ENCODE results near the gene MS4A3.
"Not testable (repeated sequence)": the region's sequence is repeated elsewhere in the genome, so short reads cannot be mapped to it uniquely, and the experiment has no call there.

Gene MS4A3

GRCh38 chr11:60084631-60085273 lies 28.3 kb downstream of the MS4A3 start:
- H3K4me1 ChIP-seq = no peaks in the 10 kb centered on the region
- peaks cover 0 to 20% (median 0%) of the 10 kb centered on the region in 11 experiments; a peak in 8 of 22 replicates for H3K9me3 ChIP-seq (replicated peaks in 1 of 11)
- H3K27ac ChIP-seq = no peak overlapping the region
- no peak for TF ChIP-seq Cebpa-rat (IDR thresholded peaks at IDR 0.05)
- H4K20me1 ChIP-seq = no peaks in the 10 kb centered on the region
- no peak overlapping the region for H3K4me2 ChIP-seq
- H3K4me3 ChIP-seq = no peak overlapping the region
- no peak overlapping the region for H3K9ac ChIP-seq
- H3K27me3 ChIP-seq = no peaks in the 10 kb centered on the region
- no peaks in the 10 kb centered on the region for H3K36me3 ChIP-seq

- H3K36me3 ChIP-seq = no peaks in the 10 kb centered on the region
- TF ChIP-seq Cebpa-rat (IDR thresholded peaks at IDR 0.05) = no peak
- no peak overlapping the region for H3K9ac ChIP-seq
- no peak overlapping the region for H3K4me3 ChIP-seq
- no peaks in the 10 kb centered on the region for H4K20me1 ChIP-seq
- H3K4me2 ChIP-seq = no peak overlapping the region
- no peaks in the 10 kb centered on the region for H3K4me1 ChIP-seq
- peaks cover 0 to 8% (median 0%) of the 10 kb centered on the region in 11 experiments; a peak in 6 of 22 replicates for H3K9me3 ChIP-seq (replicated peaks in 1 of 11)
- H3K27me3 ChIP-seq = no peaks in the 10 kb centered on the region
- H3K27ac ChIP-seq = no peak overlapping the region
These were observed 29.4 kb downstream of the MS4A3 start for GRCh38 chr11:60085909-60086308.

- Histone ChIP-seq H3K27me3 (no peaks in the 10 kb centered on the region), H3K4me1 (no peaks in the 10 kb centered on the region), H3K4me3 (no peak overlapping the region), H3K9ac (no peak overlapping the region), H4K20me1 (no peaks in the 10 kb centered on the region), H3K4me2 (no peak overlapping the region), H3K9me3 (replicated peaks in 1 of 11) (no peaks in the 10 kb centered on the region), H3K27ac (no peak overlapping the region), H3K36me3 (no peaks in the 10 kb centered on the region)
- no peak for TF ChIP-seq Cebpa-rat (IDR thresholded peaks at IDR 0.05)
These were observed 30.8 kb downstream of the MS4A3 start for GRCh38 chr11:60087239-60087638.

GRCh38 chr11:60088364-60088763 lies 31.9 kb downstream of the MS4A3 start, which contains the start of gene MS4A2:
TSS of gene MS4A2 (plus strand) at chr11:60088664. CDS start at chr11:60088766, 102 bp downstream.
- no peak within 1 kb of the TSS for H3K4me3 ChIP-seq
- H3K27ac ChIP-seq = no peak within 1 kb of the TSS
- no peaks in the 10 kb centered on the region for H3K4me1 ChIP-seq
- no peaks in the 10 kb centered on the region for H3K36me3 ChIP-seq
- no peaks in the 10 kb centered on the region for H3K9me3 ChIP-seq (replicated peaks in 1 of 11)
- no peak within 1 kb of the TSS for H3K4me2 ChIP-seq
- no peaks in the 10 kb centered on the region for H4K20me1 ChIP-seq
- no peak for TF ChIP-seq Cebpa-rat (IDR thresholded peaks at IDR 0.05)
- no peak within 1 kb of the TSS for H3K9ac ChIP-seq
- no peaks in the 10 kb centered on the region for H3K27me3 ChIP-seq

GRCh38 chr11:60095477-60096120 lies 39.1 kb downstream of the MS4A3 start:
- no peaks in the 10 kb centered on the region for H3K36me3 ChIP-seq
- no peaks in the 10 kb centered on the region for H3K27me3 ChIP-seq
- no peaks in the 10 kb centered on the region; a peak in 2 of 22 replicates for H3K9me3 ChIP-seq (replicated peaks in 1 of 11)
- H3K4me1 ChIP-seq = no peaks in the 10 kb centered on the region
- H3K27ac ChIP-seq = no peak overlapping the region
- H4K20me1 ChIP-seq = no peaks in the 10 kb centered on the region
- no peak overlapping the region for H3K4me3 ChIP-seq
- TF ChIP-seq Cebpa-rat (IDR thresholded peaks at IDR 0.05) = no peak
- no peak overlapping the region for H3K9ac ChIP-seq
- no peak overlapping the region for H3K4me2 ChIP-seq

GRCh38 chr11:60097189-60097588 lies 40.7 kb downstream of the MS4A3 start:
- H3K9me3 ChIP-seq (replicated peaks in 1 of 11) = no peaks in the 10 kb centered on the region; a peak in 2 of 22 replicates
- no peak overlapping the region for H3K27ac ChIP-seq
- no peaks in the 10 kb centered on the region for H4K20me1 ChIP-seq
- H3K27me3 ChIP-seq = no peaks in the 10 kb centered on the region
- no peaks in the 10 kb centered on the region for H3K4me1 ChIP-seq
- H3K36me3 ChIP-seq = no peaks in the 10 kb centered on the region
- H3K4me2 ChIP-seq = no peak overlapping the region
- no peak overlapping the region for H3K4me3 ChIP-seq
- H3K9ac ChIP-seq = no peak overlapping the region
- TF ChIP-seq Cebpa-rat (IDR thresholded peaks at IDR 0.05) = no peak

- H3K4me1 ChIP-seq = no peaks in the 10 kb centered on the region
- H3K27ac ChIP-seq = no peak overlapping the region
- H3K9ac ChIP-seq = no peak overlapping the region
- no peaks in the 10 kb centered on the region for H3K27me3 ChIP-seq
- no peaks in the 10 kb centered on the region for H4K20me1 ChIP-seq
- H3K4me3 ChIP-seq = no peak overlapping the region
- no peaks in the 10 kb centered on the region; a peak in 2 of 22 replicates for H3K9me3 ChIP-seq (replicated peaks in 1 of 11)
- no peak for TF ChIP-seq Cebpa-rat (IDR thresholded peaks at IDR 0.05)
- no peaks in the 10 kb centered on the region for H3K36me3 ChIP-seq
- H3K4me2 ChIP-seq = no peak overlapping the region
These were observed 42.0 kb downstream of the MS4A3 start for GRCh38 chr11:60098508-60098907.

GRCh38 chr11:60100516-60100915 lies 44.1 kb downstream of the MS4A3 start:
- Histone ChIP-seq H3K4me2 (no peak overlapping the region), H4K20me1 (no peaks in the 10 kb centered on the region), H3K36me3 (no peaks in the 10 kb centered on the region), H3K9me3 (replicated peaks in 1 of 11) (no peaks in the 10 kb centered on the region; a peak in 2 of 22 replicates), H3K27ac (no peak overlapping the region), H3K9ac (no peak overlapping the region), H3K4me1 (no peaks in the 10 kb centered on the region), H3K4me3 (no peak overlapping the region), H3K27me3 (no peaks in the 10 kb centered on the region)
- TF ChIP-seq Cebpa-rat (IDR thresholded peaks at IDR 0.05) = no peak

GRCh38 chr11:60101368-60101767 lies 44.9 kb downstream of the MS4A3 start:
- H4K20me1 ChIP-seq; H3K27ac ChIP-seq; H3K4me1 ChIP-seq; H3K9me3 ChIP-seq (replicated peaks in 1 of 11); H3K9ac ChIP-seq; H3K4me3 ChIP-seq; H3K27me3 ChIP-seq; H3K36me3 ChIP-seq; H3K4me2 ChIP-seq: not testable (repeated sequence)

- not testable (repeated sequence) for H3K4me2 ChIP-seq; H3K4me1 ChIP-seq; H3K9me3 ChIP-seq (replicated peaks in 1 of 11); H4K20me1 ChIP-seq; H3K4me3 ChIP-seq; H3K27me3 ChIP-seq; H3K9ac ChIP-seq; H3K36me3 ChIP-seq; H3K27ac ChIP-seq
These were observed 48.1 kb downstream of the MS4A3 start for GRCh38 chr11:60104471-60105115.

GRCh38 chr11:60108631-60109030 lies 52.2 kb downstream of the MS4A3 start:
- H3K9me3 ChIP-seq (replicated peaks in 1 of 11); H4K20me1 ChIP-seq; H3K27me3 ChIP-seq; H3K4me1 ChIP-seq; H3K4me3 ChIP-seq; H3K36me3 ChIP-seq; H3K9ac ChIP-seq; H3K4me2 ChIP-seq; H3K27ac ChIP-seq: not testable (repeated sequence)

Measured in BLaER1 treated with 17β-estradiol and CSF1 and Interleukin-3, amounts not matched to agents 10 nM and 100 nM (cell line).